COLO829 (cell line): ENCODE measurements around the gene TFPI.

Experiments used
- DNase-seq: peaks from one replicate; pipeline ENCODE4 v3.0.0; 2012; ENCODE audit warnings: low spot score

The TFPI gene

GRCh38 chr2:187503700-187504099, 50.5 kb downstream of the TFPI start:
- no peak for DNase-seq

- DNase-seq, result no peak
These were observed 51.8 kb downstream of the TFPI start for GRCh38 chr2:187502467-187502866.

GRCh38 chr2:187500585-187501359, 53.5 kb downstream of the TFPI start:
- DNase-seq, result peak; percentile 10

GRCh38 chr2:187499941-187500532, 54.2 kb downstream of the TFPI start:
- DNase-seq, result peak; percentile 43

GRCh38 chr2:187497858-187498463, 56.3 kb downstream of the TFPI start:
- no peak for DNase-seq

- DNase-seq, result no peak
These were observed 57.1 kb downstream of the TFPI start for GRCh38 chr2:187497140-187497539.

GRCh38 chr2:187495324-187495723, 58.9 kb downstream of the TFPI start:
- DNase-seq, result no peak

GRCh38 chr2:187493877-187494568, 60.2 kb downstream of the TFPI start:
- DNase-seq, result no peak

GRCh38 chr2:187493180-187493579, 61.1 kb downstream of the TFPI start:
- DNase-seq, result no peak

- no peak for DNase-seq
These were observed 68.0 kb downstream of the TFPI start for GRCh38 chr2:187486241-187486640.

GRCh38 chr2:187485523-187485922, 68.7 kb downstream of the TFPI start:
- no peak for DNase-seq

- DNase-seq, result no peak
These were observed 70.7 kb downstream of the TFPI start for GRCh38 chr2:187483537-187483936.

- DNase-seq, result no peak
These were observed 71.4 kb downstream of the TFPI start for GRCh38 chr2:187482796-187483195.

GRCh38 chr2:187481543-187481942, 72.7 kb downstream of the TFPI start:
- no peak for DNase-seq

- no peak for DNase-seq
These were observed 75.5 kb downstream of the TFPI start for GRCh38 chr2:187478719-187479118.

GRCh38 chr2:187477051-187477450, 77.2 kb downstream of the TFPI start:
- DNase-seq, result no peak

- no peak for DNase-seq
These were observed 78.6 kb downstream of the TFPI start for GRCh38 chr2:187475499-187476248.

- DNase-seq, result no peak
These were observed 83.5 kb downstream of the TFPI start for GRCh38 chr2:187470698-187471097.

- no peak for DNase-seq
These were observed 84.7 kb downstream of the TFPI start for GRCh38 chr2:187469538-187469937.

- DNase-seq, result no peak
These were observed 86.0 kb downstream of the TFPI start for GRCh38 chr2:187468262-187468661.

- DNase-seq, result no peak
These were observed 88.0 kb downstream of the TFPI start for GRCh38 chr2:187466129-187466792.

GRCh38 chr2:187462839-187463238, 91.4 kb downstream of the TFPI start:
- DNase-seq, result no peak
